Erythroblast (primary cell): ENCODE measurements around the gene SSTR3.

Experiments
- GATA1 ChIP-seq: IDR thresholded peaks from 2 replicates; pipeline ENCODE4 v1.6.1; 2011; ENCODE audit warnings: low read depth, mild to moderate bottlenecking, control low read depth, low read length, moderate library complexity
- POLR2A ChIP-seq: IDR thresholded peaks from 2 replicates; pipeline ENCODE4 v1.6.1; 2011; ENCODE audit warnings: mild to moderate bottlenecking, low read length

DNA sequence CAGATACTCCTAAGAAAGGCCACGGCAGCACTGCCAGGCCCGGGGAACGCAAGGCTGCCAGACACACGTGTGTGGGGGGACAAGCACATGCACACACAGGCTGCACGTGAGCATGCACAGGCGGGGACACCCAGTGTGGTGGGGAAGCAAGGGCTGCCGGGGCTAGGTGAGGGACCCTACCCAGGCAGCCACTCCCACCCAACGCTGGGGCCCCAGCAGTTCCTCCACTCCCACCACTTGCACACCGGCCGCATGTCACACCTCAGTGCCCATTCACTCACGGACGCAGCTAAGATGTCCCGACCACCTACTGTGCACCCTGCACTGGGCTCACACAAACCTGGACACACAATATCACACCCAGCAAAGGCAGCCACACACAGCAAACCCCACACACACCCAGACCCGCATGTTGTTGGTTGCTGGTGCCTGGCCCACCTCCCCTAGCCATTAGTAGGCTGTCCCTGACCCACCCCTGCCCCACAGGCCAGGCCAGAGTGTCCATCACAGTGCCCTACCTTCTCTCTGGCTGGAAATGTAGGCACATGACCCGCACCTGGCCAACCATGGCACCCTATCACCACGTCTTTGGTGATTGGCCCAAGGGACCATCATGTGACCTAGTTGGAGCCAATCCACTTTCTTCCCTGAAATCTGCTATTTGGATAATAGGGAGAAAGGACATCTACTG lies 8.8 kb downstream of the SSTR3 start:
- TF ChIP-seq POLR2A (no peak), GATA1 (no peak)
